ENCODE results near the gene EXD3. TPM values are rescaled to one million over a fixed set of nuclear protein-coding genes. Genes with fewer than 3 reads are reported as not detected.

The EXD3 gene
- total RNA-seq, 1 experiment from 2014 or later: 1.9 TPM

GRCh38 chr9:137305060-137305797 is 117.7 kb downstream of the EXD3 start:
- Histone ChIP-seq H3K27ac (peak overlapping the region; percentile 80), H3K4me1 (peaks cover 24% of the 10 kb centered on the region), H3K4me3 (peak overlapping the region; percentile 51), H3K36me3 (no peaks in the 10 kb centered on the region), H3K27me3 (peaks cover 4% of the 10 kb centered on the region), H3K9me3 (replicated peaks) (no peaks in the 10 kb centered on the region)
- peak; percentile 90 to 93 for DNase-seq

GRCh38 chr9:137304383-137305059 is 118.4 kb downstream of the EXD3 start:
- DNase-seq: peak; percentile 74 to 78
- Histone ChIP-seq H3K4me3 (peak overlapping the region; percentile 51), H3K27ac (peak overlapping the region; percentile 80), H3K36me3 (no peaks in the 10 kb centered on the region), H3K9me3 (replicated peaks) (no peaks in the 10 kb centered on the region), H3K27me3 (peaks cover 9% of the 10 kb centered on the region), H3K4me1 (peaks cover 29% of the 10 kb centered on the region)

- Histone ChIP-seq H3K4me1 (peaks cover 33% of the 10 kb centered on the region), H3K27me3 (peaks cover 11% of the 10 kb centered on the region), H3K4me3 (peak overlapping the region; percentile 51), H3K9me3 (replicated peaks) (no peaks in the 10 kb centered on the region), H3K36me3 (no peaks in the 10 kb centered on the region), H3K27ac (peak overlapping the region; percentile 80)
- peak; percentile 79 to 88 for DNase-seq
Measured at GRCh38 chr9:137303893-137304382, 119.0 kb downstream of the EXD3 start.

GRCh38 chr9:137303151-137303892 is 119.6 kb downstream of the EXD3 start:
- H3K36me3 ChIP-seq: no peaks in the 10 kb centered on the region
- H3K27ac ChIP-seq: peak overlapping the region; percentile 80
- peaks cover 38% of the 10 kb centered on the region for H3K4me1 ChIP-seq
- no peak overlapping the region for H3K4me3 ChIP-seq
- peaks cover 17% of the 10 kb centered on the region for H3K27me3 ChIP-seq
- no peaks in the 10 kb centered on the region for H3K9me3 ChIP-seq (replicated peaks)
- DNase-seq: peak in 1 of 2 experiments; percentile 29

GRCh38 chr9:137302449-137303150 is 120.4 kb downstream of the EXD3 start:
- H3K36me3 ChIP-seq: no peaks in the 10 kb centered on the region
- H3K4me1 ChIP-seq: peaks cover 38% of the 10 kb centered on the region
- no peaks in the 10 kb centered on the region for H3K9me3 ChIP-seq (replicated peaks)
- DNase-seq: no peak
- no peak overlapping the region for H3K4me3 ChIP-seq
- peaks cover 21% of the 10 kb centered on the region for H3K27me3 ChIP-seq
- H3K27ac ChIP-seq: no peak overlapping the region

- peak in 1 of 2 experiments; percentile 38 for DNase-seq
- no peaks in the 10 kb centered on the region for H3K9me3 ChIP-seq (replicated peaks)
- peak within 1 kb of the TSS; percentile 80 for H3K27ac ChIP-seq
- no peaks in the 10 kb centered on the region for H3K36me3 ChIP-seq
- peak within 1 kb of the TSS; percentile 52 for H3K4me3 ChIP-seq
- peaks cover 38% of the 10 kb centered on the region for H3K4me1 ChIP-seq
- H3K27me3 ChIP-seq: peaks cover 24% of the 10 kb centered on the region
Measured at GRCh38 chr9:137302118-137302448, 120.9 kb downstream of the EXD3 start, which contains the start of gene NRARP. NRARP (minus strand) TSS chr9:137302271; CDS start chr9:137301928, 343 bp downstream.

- Histone ChIP-seq H3K4me1 (peaks cover 44% of the 10 kb centered on the region), H3K27me3 (peaks cover 32% of the 10 kb centered on the region), H3K9me3 (replicated peaks) (no peaks in the 10 kb centered on the region), H3K27ac (no peak overlapping the region), H3K4me3 (peak overlapping the region; percentile 52), H3K36me3 (no peaks in the 10 kb centered on the region)
- peak; percentile 52 to 71 for DNase-seq
Measured at GRCh38 chr9:137301081-137301947, 121.6 kb downstream of the EXD3 start.

- H3K4me1 ChIP-seq: peaks cover 40% of the 10 kb centered on the region
- peaks cover 34% of the 10 kb centered on the region for H3K27me3 ChIP-seq
- DNase-seq: peak; percentile 74 to 83
Measured at GRCh38 chr9:137300567-137301080, 122.3 kb downstream of the EXD3 start.

GRCh38 chr9:137299938-137300337 is 123.0 kb downstream of the EXD3 start:
- Histone ChIP-seq H3K27me3 (peaks cover 34% of the 10 kb centered on the region), H3K4me3 (peak overlapping the region; percentile 20), H3K9me3 (replicated peaks) (no peaks in the 10 kb centered on the region), H3K27ac (no peak overlapping the region), H3K36me3 (no peaks in the 10 kb centered on the region), H3K4me1 (peaks cover 36% of the 10 kb centered on the region)
- DNase-seq: peak; percentile 51 to 66

More at GRCh38 chr9:137300567-137301080, 122.3 kb downstream of the EXD3 start:
- Histone ChIP-seq H3K9me3 (replicated peaks) (no peaks in the 10 kb centered on the region), H3K4me3 (peak overlapping the region; percentile 52), H3K36me3 (no peaks in the 10 kb centered on the region), H3K27ac (no peak overlapping the region)

- no peak overlapping the region for H3K4me3 ChIP-seq
- peaks cover 7% of the 10 kb centered on the region; the same call in 1 of the 2 replicates for H3K9me3 ChIP-seq (replicated peaks)
- no peaks in the 10 kb centered on the region for H3K36me3 ChIP-seq
- peak in 1 of 2 experiments; percentile 38 for DNase-seq
- H3K27me3 ChIP-seq: peaks cover 34% of the 10 kb centered on the region
- no peak overlapping the region for H3K27ac ChIP-seq
- peaks cover 29% of the 10 kb centered on the region for H3K4me1 ChIP-seq
Measured at GRCh38 chr9:137299203-137299565, 123.8 kb downstream of the EXD3 start.

- Histone ChIP-seq H3K4me1 (peaks cover 25% of the 10 kb centered on the region), H3K36me3 (no peaks in the 10 kb centered on the region), H3K27ac (no peak overlapping the region), H3K9me3 (replicated peaks) (peaks cover 7% of the 10 kb centered on the region; the same call in 1 of the 2 replicates), H3K4me3 (no peak overlapping the region), H3K27me3 (peaks cover 34% of the 10 kb centered on the region)
- DNase-seq: no peak
Measured at GRCh38 chr9:137298401-137299202, 124.4 kb downstream of the EXD3 start.

GRCh38 chr9:137297966-137298365 is 125.0 kb downstream of the EXD3 start:
- Histone ChIP-seq H3K4me1 (peaks cover 22% of the 10 kb centered on the region), H3K9me3 (replicated peaks) (peaks cover 7% of the 10 kb centered on the region; the same call in 1 of the 2 replicates), H3K4me3 (no peak overlapping the region), H3K36me3 (no peaks in the 10 kb centered on the region), H3K27me3 (peaks cover 34% of the 10 kb centered on the region), H3K27ac (no peak overlapping the region)
- no peak for DNase-seq

Measured in SJCRH30 (cell line).